ENCODE measurements around the gene PCDH9. TPM values are rescaled to one million over a fixed set of nuclear protein-coding genes. Genes with fewer than 3 reads are reported as not detected.

The PCDH9 gene
- total and polyA plus RNA-seq, 10 of the 15 experiments (the other 5 are each of a cell fraction or from before 2014, with no cell fraction given): 0.02 to 2.3 (median 0.05) TPM; not detected in 1

DNA sequence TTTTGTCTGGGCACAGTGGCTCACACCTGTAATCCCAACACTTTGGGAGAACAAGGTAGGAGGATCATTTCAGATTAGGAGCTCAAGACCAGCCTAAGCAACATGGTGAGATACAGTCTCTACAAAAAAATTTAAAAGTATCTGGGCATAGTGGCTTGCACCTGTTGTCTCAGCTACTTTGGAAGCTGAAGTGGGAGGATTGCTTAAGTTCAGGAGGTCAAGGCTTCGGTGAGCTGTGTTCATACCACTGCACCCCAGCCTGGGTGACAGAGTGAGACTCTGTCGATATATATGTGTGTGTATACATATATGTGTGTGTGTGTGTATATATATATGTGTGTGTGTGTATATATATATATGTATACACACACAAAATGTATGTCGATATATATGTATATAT lies 833.0 kb downstream of the PCDH9 start (continued):
- TF ChIP-seq MEF2A (IDR thresholded peaks at IDR 0.05; ENCODE audit: insufficient read depth, low read depth, low read length) (no peak), SREBF1 (IDR thresholded peaks at IDR 0.05; ENCODE audit: low read length) (no peak)

DNA sequence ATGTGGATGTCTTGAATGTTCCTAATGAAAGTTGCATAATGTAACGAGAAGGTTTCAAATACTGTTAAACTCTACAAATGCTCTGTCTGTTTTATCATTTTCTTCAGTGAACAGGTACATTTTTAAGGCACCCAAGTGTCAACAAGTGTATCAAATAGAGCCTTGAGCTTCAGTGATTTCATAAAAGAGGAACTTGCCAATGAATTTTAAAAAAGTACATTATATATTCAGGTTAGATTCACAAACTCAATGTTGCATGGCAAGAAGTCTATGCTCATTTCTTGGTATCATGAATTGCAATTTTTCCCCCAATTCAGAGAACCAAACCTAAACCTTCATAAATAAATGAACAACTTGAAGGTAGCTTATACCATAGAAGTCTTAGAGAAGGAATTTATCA lies 838.8 kb downstream of the PCDH9 start:
- Histone ChIP-seq H3K36me3 (ENCODE audit: control insufficient read depth in 2 of 2, insufficient read depth in 2 of 2, low read length in 1 of 2) (no peaks in the 10 kb centered on the region), H3K9ac (ENCODE audit: control insufficient read depth, insufficient read depth, low read length) (no peak overlapping the region), H3K4me3 (no peak overlapping the region), H4K20me1 (ENCODE audit: control insufficient read depth, insufficient read depth) (no peaks in the 10 kb centered on the region), H3K4me1 (ENCODE audit: control insufficient read depth, insufficient read depth, low read length) (no peaks in the 10 kb centered on the region), H3K9me3 (replicated peaks; ENCODE audit: control insufficient read depth, insufficient read depth, low read length) (no peaks in the 10 kb centered on the region), H3K27me3 (replicated peaks in 1 of 2; ENCODE audit: control insufficient read depth in 2 of 2, insufficient read depth in 2 of 2, low read length in 1 of 2) (no peaks in the 10 kb centered on the region), H3K79me2 (ENCODE audit: control insufficient read depth, insufficient read depth, low read length) (no peaks in the 10 kb centered on the region), H2AFZ (ENCODE audit: control insufficient read depth, low read depth, low read length) (no peak overlapping the region), H3K4me2 (ENCODE audit: control insufficient read depth, insufficient read depth) (no peak overlapping the region), H3K27ac (ENCODE audit: control insufficient read depth, insufficient read depth) (no peak overlapping the region)
- ChIA-PET POLR2A (no interaction called here), SMC1A (ENCODE audit: uncharacterized antibody, unreplicated experiment) (interaction anchor here (1.2 kb wide), 1 partner anchor 148 kb away, joined by 4 read pairs; no protein-coding TSS in a partner anchor), RAD21 (ENCODE audit: unreplicated experiment) (no interaction called here), CTCF (no interaction called here)
- FAIRE-seq: no peak
- intact Hi-C loops (cut with micrococcal nuclease; ENCODE audit: unreplicated experiment) (no loop called here), in situ Hi-C loops (cut with MboI) (no loop called here)
- ATAC-seq: no peak
- no peak for TF ChIP-seq ZNF384 (IDR thresholded peaks at IDR 0.05; ENCODE audit: borderline replicate concordance, low read depth, low read length)
- WGBS (ENCODE audit: insufficient coverage, insufficient replicate concordance, low lambda C conversion rate, missing lambda C conversion rate): 0% methylated on average over 1 of the region's 1 CpG
- no TSS peak for BruUV-seq (replicated peaks)
- DNase-seq (ENCODE audit: low read depth, low spot score): no peak

DNA sequence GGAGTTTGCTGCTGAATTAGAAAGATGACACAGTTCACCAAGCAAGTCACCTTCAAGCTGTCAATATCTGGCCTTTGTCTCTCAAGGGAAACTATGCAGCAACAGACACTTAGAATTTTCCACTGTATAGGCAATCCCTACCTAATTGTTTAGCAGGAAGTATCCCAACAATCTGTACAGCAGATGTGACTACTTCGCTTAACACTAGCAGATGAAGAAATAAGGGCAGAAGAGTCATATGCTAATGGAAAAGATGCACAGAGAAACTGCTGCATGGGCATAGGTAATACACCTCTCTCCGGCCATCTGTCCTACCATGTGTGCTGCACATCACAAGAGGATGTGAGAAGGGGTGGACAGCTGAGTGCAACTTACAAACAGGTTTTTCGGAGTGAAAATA lies 851.2 kb downstream of the PCDH9 start:
- no peaks in the 10 kb centered on the region for H3K4me1 ChIP-seq (ENCODE audit: control insufficient read depth, insufficient read depth, low read length)
- no peaks in the 10 kb centered on the region for H4K20me1 ChIP-seq (ENCODE audit: control insufficient read depth, insufficient read depth)
- no peak overlapping the region for H2AFZ ChIP-seq (ENCODE audit: control insufficient read depth, low read depth, low read length)
- ATAC-seq: no peak
- no peak overlapping the region for H3K27ac ChIP-seq (ENCODE audit: control insufficient read depth, insufficient read depth)
- BruUV-seq (replicated peaks): no TSS peak
- ChIA-PET CTCF (interaction anchor here (1.4 kb wide), 1 partner anchor 9 kb away, joined by 3 read pairs; no protein-coding TSS in a partner anchor), RAD21 (ENCODE audit: unreplicated experiment) (no interaction called here), POLR2A (no interaction called here), SMC1A (ENCODE audit: uncharacterized antibody, unreplicated experiment) (no interaction called here)
- H3K36me3 ChIP-seq (ENCODE audit: control insufficient read depth in 2 of 2, insufficient read depth in 2 of 2, low read length in 1 of 2): no peaks in the 10 kb centered on the region
- H3K9ac ChIP-seq (ENCODE audit: control insufficient read depth, insufficient read depth, low read length): no peak overlapping the region
- H3K79me2 ChIP-seq (ENCODE audit: control insufficient read depth, insufficient read depth, low read length): no peaks in the 10 kb centered on the region
- H3K4me3 ChIP-seq: no peak overlapping the region
- intact Hi-C loops (cut with micrococcal nuclease; ENCODE audit: unreplicated experiment) (no loop called here), in situ Hi-C loops (cut with MboI) (no loop called here)
- no peak overlapping the region for H3K4me2 ChIP-seq (ENCODE audit: control insufficient read depth, insufficient read depth)
- no peak for DNase-seq (ENCODE audit: low read depth, low spot score)
- no peaks in the 10 kb centered on the region for H3K9me3 ChIP-seq (replicated peaks; ENCODE audit: control insufficient read depth, insufficient read depth, low read length)
- no peaks in the 10 kb centered on the region for H3K27me3 ChIP-seq (replicated peaks in 1 of 2; ENCODE audit: control insufficient read depth in 2 of 2, insufficient read depth in 2 of 2, low read length in 1 of 2)
- 39% methylated on average over 3 of the region's 3 CpGs for WGBS (ENCODE audit: insufficient coverage, insufficient replicate concordance, low lambda C conversion rate, missing lambda C conversion rate)
- no peak for FAIRE-seq
- TF ChIP-seq, protein P1, sequence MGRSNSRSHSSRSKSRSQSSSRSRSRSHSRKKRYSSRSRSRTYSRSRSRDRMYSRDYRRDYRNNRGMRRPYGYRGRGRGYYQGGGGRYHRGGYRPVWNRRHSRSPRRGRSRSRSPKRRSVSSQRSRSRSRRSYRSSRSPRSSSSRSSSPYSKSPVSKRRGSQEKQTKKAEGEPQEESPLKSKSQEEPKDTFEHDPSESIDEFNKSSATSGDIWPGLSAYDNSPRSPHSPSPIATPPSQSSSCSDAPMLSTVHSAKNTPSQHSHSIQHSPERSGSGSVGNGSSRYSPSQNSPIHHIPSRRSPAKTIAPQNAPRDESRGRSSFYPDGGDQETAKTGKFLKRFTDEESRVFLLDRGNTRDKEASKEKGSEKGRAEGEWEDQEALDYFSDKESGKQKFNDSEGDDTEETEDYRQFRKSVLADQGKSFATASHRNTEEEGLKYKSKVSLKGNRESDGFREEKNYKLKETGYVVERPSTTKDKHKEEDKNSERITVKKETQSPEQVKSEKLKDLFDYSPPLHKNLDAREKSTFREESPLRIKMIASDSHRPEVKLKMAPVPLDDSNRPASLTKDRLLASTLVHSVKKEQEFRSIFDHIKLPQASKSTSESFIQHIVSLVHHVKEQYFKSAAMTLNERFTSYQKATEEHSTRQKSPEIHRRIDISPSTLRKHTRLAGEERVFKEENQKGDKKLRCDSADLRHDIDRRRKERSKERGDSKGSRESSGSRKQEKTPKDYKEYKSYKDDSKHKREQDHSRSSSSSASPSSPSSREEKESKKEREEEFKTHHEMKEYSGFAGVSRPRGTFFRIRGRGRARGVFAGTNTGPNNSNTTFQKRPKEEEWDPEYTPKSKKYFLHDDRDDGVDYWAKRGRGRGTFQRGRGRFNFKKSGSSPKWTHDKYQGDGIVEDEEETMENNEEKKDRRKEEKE (IDR thresholded peaks at IDR 0.05): no peak
- TF ChIP-seq RBBP5 (conservative IDR thresholded peaks at IDR 0.05): no peak
- TF ChIP-seq, protein P2, sequence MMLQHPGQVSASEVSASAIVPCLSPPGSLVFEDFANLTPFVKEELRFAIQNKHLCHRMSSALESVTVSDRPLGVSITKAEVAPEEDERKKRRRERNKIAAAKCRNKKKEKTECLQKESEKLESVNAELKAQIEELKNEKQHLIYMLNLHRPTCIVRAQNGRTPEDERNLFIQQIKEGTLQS (IDR thresholded peaks at IDR 0.05; ENCODE audit: borderline replicate concordance, extremely low read depth, low read depth, low read length): no peak
- TF ChIP-seq MTA3 (IDR thresholded peaks at IDR 0.05; ENCODE audit: borderline replicate concordance, low read length): no peak
- TF ChIP-seq FOXM1 (IDR thresholded peaks at IDR 0.05; ENCODE audit: low read depth, low read length): no peak
- TF ChIP-seq, protein P3, sequence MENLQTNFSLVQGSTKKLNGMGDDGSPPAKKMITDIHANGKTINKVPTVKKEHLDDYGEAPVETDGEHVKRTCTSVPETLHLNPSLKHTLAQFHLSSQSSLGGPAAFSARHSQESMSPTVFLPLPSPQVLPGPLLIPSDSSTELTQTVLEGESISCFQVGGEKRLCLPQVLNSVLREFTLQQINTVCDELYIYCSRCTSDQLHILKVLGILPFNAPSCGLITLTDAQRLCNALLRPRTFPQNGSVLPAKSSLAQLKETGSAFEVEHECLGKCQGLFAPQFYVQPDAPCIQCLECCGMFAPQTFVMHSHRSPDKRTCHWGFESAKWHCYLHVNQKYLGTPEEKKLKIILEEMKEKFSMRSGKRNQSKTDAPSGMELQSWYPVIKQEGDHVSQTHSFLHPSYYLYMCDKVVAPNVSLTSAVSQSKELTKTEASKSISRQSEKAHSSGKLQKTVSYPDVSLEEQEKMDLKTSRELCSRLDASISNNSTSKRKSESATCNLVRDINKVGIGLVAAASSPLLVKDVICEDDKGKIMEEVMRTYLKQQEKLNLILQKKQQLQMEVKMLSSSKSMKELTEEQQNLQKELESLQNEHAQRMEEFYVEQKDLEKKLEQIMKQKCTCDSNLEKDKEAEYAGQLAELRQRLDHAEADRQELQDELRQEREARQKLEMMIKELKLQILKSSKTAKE (IDR thresholded peaks at IDR 0.05; ENCODE audit: low read depth, poor library complexity, severe bottlenecking): no peak
- no peak for TF ChIP-seq BCL11A (IDR thresholded peaks at IDR 0.05; ENCODE audit: low read depth, low read length)
- TF ChIP-seq IKZF1 (conservative IDR thresholded peaks at IDR 0.05): no peak
- TF ChIP-seq JUNB (IDR thresholded peaks at IDR 0.05): no peak
